ENCODE data around the gene GPR137.

Gene GPR137

GRCh38 chr11:64287676-64288352 lies 2.2 kb downstream of the GPR137 start:
- H3K4me3 ChIP-seq (replicated peaks in 1 of 2; ENCODE audit: low read depth in 2 of 2, low read length in 2 of 2), result no peak overlapping the region
- TF ChIP-seq, protein P1, sequence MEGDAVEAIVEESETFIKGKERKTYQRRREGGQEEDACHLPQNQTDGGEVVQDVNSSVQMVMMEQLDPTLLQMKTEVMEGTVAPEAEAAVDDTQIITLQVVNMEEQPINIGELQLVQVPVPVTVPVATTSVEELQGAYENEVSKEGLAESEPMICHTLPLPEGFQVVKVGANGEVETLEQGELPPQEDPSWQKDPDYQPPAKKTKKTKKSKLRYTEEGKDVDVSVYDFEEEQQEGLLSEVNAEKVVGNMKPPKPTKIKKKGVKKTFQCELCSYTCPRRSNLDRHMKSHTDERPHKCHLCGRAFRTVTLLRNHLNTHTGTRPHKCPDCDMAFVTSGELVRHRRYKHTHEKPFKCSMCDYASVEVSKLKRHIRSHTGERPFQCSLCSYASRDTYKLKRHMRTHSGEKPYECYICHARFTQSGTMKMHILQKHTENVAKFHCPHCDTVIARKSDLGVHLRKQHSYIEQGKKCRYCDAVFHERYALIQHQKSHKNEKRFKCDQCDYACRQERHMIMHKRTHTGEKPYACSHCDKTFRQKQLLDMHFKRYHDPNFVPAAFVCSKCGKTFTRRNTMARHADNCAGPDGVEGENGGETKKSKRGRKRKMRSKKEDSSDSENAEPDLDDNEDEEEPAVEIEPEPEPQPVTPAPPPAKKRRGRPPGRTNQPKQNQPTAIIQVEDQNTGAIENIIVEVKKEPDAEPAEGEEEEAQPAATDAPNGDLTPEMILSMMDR (IDR thresholded peaks at IDR 0.05; ENCODE audit: low read depth, low read length), result no peak
- no peak for DNase-seq (ENCODE audit: low read depth in 2 of 2)

DNA sequence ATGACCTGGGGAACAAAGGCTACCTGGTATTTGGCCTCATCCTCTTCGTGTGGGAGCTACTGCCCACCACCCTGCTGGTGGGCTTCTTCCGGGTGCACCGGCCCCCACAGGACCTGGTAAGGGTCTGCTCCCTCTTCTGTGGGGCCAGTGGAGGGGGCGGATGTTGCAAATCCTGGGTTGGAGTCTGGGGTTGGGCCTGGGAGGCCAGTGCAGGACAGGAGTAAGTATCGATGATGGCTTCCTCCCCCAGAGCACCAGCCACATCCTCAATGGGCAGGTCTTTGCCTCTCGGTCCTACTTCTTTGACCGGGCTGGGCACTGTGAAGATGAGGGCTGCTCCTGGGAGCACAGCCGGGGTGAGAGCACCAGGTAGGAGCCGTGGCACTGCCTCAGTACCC lies 2.7 kb downstream of the GPR137 start:
- H3K4me3 ChIP-seq (replicated peaks in 1 of 2; ENCODE audit: low read depth in 2 of 2, low read length in 2 of 2), result no peak overlapping the region
- TF ChIP-seq, protein P1 (IDR thresholded peaks at IDR 0.05; ENCODE audit: low read depth, low read length), result no peak
- DNase-seq (ENCODE audit: low read depth in 2 of 2), result no peak

- DNase-seq (ENCODE audit: low read depth in 2 of 2), result no peak
- TF ChIP-seq, protein P1 (IDR thresholded peaks at IDR 0.05; ENCODE audit: low read depth, low read length), result no peak
- no peak overlapping the region for H3K4me3 ChIP-seq (replicated peaks in 1 of 2; ENCODE audit: low read depth in 2 of 2, low read length in 2 of 2)
These were observed 3.4 kb downstream of the GPR137 start for GRCh38 chr11:64289002-64289564.

DNA sequence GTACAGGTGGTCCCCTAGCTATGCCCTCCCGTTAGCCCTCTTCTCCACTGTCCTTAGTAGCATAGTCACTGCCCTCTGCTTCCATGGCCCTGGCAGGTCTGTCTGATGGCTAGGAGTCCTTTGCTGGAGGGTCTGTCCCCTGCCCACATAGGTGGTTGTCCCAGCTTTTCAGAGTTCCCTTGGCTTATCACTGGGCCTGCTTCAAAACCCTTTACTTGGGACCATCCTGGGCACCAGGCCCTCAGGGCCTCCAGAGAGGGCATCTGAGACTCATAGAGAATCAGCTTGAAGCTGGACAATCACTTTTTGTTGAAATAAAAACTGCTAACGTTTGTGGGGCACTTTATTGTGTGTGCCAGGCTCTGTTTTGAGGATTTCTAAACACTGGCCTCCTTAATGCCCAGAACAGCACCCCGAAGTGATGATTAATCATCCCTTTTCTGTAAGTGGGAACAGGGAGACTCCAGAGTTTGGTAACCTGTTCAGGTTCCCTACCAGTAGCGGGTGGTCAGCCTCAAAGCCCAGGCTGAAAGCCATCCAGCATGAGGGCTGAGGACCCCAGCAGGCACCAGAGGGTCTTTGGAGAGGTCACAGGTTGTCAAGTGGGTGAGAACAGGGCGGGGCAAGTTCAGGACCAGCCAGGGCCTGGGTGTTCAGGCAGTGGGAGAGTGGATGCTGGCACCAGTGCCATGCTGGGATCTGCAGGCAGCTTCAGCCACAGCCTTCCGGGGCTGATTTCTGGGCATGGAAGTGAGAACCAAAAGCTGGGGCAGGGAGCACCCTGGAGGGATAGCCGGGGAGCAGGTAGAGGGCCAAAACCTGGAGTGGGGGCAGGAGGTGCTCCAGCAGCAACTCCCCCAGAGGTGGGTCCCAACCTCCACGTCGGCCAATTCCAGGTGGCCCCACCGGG lies 5.0 kb downstream of the GPR137 start:
- TF ChIP-seq, protein P1 (IDR thresholded peaks at IDR 0.05; ENCODE audit: low read depth, low read length), result no peak
- no peak for DNase-seq (ENCODE audit: low read depth in 2 of 2)
- no peak overlapping the region for H3K4me3 ChIP-seq (replicated peaks in 1 of 2; ENCODE audit: low read depth in 2 of 2, low read length in 2 of 2)

DNA sequence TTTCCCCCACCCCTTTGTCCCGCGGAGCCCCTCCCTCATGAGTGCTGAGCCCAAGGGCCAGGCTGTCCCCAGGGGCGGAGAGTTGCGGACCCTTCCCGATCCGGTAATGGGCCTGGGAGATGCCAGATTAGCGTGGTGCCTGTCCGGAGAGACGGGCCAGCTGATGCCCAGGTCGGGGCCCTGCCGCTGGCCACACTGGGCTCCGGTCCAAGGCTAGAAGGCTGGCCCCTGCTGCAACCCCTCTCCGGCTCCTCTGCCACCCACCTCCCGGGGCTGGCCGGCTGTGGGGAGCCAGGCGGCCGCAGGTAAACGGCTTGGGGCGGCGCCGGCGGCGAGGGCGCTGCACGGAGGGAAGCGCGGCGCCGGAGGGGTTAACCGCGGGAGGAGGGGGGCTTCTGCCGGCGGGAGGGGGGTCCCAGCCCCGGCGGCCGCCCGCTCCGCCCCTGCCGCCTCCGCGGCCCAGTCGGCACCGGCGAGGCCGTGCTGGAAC lies 5.7 kb downstream of the GPR137 start, which contains the start of gene KCNK4:
Gene KCNK4 (plus strand): TSS at position 41 of the 490 bp plus-strand sequence. CDS start 1,717 bp downstream, outside the sequence.
- DNase-seq (ENCODE audit: low read depth in 2 of 2), result no peak
- peak within 1 kb of the TSS in 1 of 2 donors; percentile 14 for H3K4me3 ChIP-seq (replicated peaks in 1 of 2; ENCODE audit: low read depth in 2 of 2, low read length in 2 of 2)
- TF ChIP-seq, protein P1 (IDR thresholded peaks at IDR 0.05; ENCODE audit: low read depth, low read length), result no peak

DNA sequence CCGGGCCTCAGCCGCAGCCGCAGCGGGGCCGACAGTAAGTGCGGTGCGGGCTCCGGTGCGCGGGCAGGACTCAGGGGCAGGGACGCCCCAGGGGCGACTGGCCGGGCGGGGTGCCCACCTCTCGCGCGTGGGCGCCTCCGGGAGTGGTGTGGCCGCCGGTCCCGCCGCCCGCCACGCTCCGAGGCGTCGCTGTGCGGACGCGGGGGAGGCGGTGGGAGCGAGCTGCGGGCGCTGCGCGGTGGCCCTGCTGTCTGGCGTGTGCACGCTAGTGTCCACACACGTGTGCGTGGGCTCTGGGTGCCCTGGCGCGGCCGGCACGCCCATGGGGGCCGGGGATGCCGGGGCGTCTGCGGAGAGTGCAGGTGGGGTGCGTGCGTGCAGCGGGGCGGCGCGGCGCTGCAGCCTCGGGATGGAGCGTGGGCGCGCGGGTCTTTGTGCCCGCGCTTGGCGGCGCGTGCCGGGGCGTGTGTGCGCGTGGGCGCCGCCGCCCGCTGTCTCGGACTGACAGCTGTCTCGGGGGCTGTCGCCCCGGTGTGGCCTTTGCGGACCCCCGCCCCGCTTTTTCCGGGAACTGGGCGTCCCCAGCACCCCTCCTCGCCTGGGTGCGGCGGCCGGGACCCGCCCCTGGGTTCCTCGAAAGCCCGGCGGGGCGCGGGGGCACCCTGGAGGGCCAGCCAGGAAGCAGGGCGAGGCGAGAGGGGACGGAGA lies 6.3 kb downstream of the GPR137 start:
- no peak for DNase-seq (ENCODE audit: low read depth in 2 of 2)
- TF ChIP-seq, protein P1 (IDR thresholded peaks at IDR 0.05; ENCODE audit: low read depth, low read length), result no peak
- H3K4me3 ChIP-seq (replicated peaks in 1 of 2; ENCODE audit: low read depth in 2 of 2, low read length in 2 of 2), result peak overlapping the region; percentile 11 to 14
